Activated CD8-positive, alpha-beta memory T cell treated with anti-CD3 and anti-CD28 coated beads, Interleukin-2, amount 50 U/mL, for 24 hours (primary cell): ENCODE data around the gene S100A14.
"Not testable (repeated sequence)": the region's sequence is repeated elsewhere in the genome, so short reads cannot be mapped to it uniquely, and the experiment has no call there.

Experiments used
- DNase-seq: peaks from one replicate; pipeline ENCODE4 v3.0.0-alpha.2; 2020; ENCODE audit errors: extremely low read depth

The S100A14 gene

DNA sequence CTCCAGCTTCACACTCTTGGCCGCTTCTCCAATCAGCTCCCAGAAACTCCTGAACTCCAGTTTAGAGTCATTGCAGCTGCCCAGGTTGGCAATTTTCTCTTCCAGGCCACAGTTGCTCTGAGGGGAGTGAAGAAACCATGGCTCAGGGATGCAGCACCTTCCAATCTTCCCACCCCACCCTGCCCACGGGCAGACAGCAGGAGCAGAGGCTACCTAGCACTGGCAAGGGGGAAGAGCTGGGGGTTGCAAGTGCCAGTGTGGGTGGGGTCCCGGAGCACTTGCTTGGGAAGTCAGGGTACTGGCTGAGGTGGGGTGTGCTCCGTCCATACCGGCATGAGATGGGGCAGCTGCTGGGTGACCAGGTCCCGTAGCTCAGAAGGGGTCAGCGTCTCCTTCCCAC, 1.2 kb downstream of the S100A14 start:
- DNase-seq: no peak

DNA sequence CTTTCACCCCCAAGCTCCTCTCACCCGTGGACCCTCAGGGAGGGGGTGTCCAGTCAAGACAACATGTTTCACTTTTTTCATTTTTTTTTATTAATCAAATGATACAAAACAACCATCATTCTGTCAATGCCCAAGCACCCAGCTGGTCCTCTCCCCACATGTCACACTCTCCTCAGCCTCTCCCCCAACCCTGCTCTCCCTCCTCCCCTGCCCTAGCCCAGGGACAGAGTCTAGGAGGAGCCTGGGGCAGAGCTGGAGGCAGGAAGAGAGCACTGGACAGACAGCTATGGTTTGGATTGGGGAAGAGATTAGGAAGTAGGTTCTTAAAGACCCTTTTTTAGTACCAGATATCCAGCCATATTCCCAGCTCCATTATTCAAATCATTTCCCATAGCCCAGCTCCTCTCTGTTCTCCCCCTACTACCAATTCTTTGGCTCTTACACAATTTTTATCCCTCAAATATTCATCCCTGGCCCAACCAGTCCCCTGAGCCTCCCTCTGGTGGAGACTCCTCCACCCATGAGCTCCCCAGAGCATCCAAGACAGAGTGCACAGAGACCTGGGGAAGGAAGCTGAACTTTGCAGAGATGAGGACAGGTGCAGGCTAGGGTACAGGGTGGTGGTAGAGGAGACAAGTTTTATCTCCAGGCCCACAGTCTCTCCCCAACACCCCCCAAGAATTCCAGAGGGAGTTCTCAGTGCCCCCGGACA, 1.8 kb downstream of the S100A14 start:
- DNase-seq: no peak

DNA sequence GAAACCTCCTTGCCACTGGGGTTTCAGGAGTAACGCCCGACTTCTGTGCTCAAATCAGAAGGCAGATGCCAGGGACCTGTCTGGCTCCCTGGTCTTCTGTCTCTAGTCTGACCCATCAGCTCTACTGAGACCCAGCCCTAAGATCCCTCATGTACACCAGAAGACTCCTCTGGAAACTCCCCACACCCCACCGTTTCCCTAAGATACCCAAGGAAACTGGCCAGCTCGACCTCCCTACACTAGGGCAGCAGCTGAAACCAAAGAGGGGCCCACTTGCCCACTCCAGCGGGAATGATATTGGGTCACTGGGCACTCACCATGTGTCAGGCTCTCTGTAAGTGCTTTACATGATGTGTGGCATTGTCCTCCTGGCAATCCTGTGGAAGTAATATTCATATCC, 2.7 kb downstream of the S100A14 start:
- no peak for DNase-seq

DNA sequence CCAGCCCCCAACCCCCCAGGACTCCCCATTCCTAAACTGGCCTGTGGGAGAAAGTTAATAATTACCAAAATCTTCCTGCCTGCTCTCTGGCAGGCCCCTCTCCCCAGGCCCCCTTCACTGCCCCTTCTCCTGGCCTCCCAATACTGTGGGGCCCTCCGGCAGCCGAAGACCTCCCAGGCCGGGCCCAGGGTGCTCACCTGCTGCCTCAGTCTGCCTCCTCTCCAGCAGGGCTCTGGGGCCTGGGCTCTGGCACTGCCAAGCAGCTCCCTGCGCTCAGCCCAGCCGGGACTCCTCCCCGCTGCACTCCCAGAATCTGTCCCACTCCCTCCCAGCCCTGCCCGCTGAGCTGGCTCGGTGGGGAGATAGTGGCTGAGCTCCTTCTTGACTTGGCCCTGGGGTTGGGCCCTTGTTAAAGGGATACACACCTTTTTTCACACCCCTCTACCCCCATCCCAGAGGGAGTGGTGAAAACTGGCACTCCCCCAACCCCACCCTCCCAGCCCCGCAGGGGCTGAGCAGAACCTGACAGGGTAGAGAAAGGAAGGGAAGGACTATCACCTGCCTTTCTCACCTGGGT, 3.3 kb downstream of the S100A14 start, which contains the start of gene S100A16:
Gene S100A16, minus strand, starts transcription at position 383 of the 577 bp plus-strand sequence. CDS start 4,986 bp downstream, outside the sequence.
- DNase-seq: no peak

DNA sequence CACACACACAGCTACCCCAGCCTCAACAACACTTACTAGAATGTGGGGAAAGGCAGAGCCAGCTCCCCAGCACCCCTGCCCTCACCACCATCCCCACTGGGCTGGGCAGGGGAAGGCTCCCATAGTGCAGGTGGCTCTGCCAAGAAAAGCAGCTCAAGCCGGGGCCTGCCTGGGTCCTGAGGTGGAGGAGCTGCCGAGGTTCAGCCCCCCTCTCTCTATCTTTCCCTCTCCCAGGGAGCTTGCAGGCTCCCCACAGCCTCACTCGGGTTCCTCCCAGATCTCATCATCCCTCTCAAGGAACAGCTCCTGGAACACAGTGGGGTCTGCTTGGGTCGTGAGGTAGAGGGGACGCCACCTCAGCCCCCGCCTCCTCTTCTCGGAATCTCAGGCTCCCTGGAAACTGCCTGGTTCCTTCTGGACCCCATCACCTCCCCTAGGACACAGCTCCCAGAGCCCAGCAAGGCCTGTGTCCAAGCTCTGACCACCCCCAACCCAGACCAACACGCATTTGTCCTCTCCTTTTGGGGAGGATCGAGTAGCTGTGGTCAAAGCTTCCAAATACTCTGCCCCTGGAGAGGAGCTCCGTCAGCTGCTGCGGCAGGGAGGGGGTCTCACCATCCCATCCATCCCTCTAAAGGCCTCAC, 3.9 kb downstream of the S100A14 start:
- no peak for DNase-seq

DNA sequence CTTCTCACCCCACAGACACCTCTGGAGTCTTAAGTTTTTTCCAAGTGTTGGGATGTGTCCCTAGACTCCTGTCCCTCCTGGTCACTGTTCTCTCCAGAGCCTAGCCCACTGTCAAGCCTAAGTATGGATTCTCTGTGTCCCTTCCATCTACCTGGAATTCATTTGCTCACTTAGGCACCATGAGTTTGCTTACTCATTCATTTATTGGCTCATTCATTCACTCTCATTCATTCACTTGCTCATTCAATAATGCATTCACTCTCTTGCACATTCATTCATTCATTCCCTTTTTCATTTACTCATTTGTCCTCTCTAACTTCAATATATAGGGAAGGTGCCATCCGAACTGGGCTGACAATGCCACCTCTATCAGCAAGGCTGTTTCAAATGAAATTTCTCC, 4.8 kb downstream of the S100A14 start:
- DNase-seq: no peak

DNA sequence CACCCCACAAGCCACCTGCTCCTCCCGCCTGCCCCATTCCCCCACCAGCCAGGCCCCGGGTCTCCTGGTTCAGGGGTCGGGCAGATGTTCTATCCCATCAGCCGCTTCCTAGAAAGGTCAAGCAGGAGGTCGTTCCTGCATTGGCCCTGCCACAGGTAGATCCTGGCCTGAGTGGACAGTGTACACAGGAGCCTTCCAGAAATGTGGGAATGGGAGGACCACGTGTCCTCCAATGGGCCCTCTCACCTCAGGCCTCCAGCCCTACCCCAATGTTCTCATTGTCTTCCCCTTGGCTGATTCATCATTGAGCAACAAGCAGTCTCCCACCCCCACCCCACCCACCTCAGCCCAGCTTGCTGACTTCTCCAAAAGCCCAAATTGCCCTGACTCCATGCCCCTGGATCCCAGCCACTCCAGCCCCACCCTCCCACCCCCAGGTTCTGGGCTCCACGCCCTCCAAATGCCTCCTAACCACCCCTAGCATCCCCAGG, 5.3 kb downstream of the S100A14 start:
- no peak for DNase-seq

DNA sequence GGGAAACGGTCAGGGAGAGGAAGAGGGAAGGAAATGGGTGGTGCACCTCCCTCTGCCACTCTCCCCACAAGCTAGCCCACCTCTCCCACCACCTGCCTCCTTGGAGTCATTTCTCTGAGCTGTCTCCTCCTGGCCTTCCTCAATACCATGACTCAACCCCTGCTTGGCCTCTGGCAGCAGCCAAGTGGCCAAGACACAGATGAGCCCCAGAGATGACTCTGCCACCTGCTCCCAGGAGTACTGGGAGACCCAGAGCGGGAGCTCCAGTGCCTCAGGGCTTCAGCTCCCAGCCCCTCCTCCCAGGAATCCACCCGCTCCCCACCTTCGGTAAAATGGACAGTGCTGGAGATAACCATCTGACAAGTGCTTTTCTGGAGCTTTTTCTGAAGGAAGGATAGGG, 5.8 kb downstream of the S100A14 start:
- no peak for DNase-seq

DNA sequence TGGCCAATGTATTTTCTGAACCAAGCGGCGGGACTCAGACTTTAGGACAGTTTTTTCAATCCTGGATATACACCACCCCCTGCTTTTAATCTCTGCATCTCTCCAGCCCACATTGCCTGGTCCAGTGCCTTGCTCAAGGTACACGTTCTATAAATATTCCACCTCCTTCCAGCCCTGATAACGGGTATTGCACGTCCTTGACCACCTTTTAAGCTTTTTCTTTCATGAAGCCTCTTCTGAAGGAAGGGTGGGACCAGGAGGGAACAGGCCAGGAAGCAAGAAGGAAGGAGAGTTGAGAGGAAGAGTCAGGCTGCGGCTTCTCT, 6.6 kb downstream of the S100A14 start:
- no peak for DNase-seq

DNA sequence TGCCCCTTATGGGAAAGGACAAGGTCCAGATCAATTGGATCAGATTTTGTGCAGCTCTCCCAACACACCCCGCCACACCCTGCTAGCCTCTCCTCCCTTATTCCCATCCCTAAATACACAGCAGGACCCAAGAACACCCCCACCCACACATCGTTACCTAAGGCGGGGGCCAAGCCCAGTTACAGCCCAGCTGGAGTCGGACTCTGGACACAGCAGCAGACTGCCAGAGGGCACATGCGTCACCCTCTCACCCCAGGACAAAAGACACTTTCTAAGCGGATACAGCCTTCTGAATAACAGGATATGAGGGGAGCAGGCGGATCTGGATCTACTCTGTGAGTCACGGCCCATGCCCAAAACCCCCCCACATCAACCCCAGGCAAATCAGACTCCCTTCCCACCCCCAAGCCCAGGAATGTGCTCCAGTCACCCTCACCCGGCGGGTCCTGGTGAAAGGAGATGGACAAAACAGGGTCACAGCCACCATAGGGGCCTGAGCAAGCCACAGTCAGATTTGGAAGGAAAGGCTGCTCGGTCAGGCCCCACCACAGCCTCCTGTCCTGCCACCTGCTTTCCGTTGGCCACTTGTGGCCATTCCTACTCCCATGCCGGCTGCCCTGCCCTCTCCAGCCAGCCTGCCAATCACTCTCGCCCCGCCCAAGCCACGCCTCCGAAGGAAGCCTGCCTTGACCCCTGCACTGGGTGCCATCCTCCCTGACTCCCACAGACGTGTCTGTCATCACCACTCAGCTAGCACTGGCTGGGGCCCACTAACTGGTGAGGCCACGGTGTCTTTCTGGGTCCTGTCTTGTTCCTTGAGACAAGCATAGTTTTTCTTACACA, 7.2 kb downstream of the S100A14 start:
- no peak for DNase-seq

DNA sequence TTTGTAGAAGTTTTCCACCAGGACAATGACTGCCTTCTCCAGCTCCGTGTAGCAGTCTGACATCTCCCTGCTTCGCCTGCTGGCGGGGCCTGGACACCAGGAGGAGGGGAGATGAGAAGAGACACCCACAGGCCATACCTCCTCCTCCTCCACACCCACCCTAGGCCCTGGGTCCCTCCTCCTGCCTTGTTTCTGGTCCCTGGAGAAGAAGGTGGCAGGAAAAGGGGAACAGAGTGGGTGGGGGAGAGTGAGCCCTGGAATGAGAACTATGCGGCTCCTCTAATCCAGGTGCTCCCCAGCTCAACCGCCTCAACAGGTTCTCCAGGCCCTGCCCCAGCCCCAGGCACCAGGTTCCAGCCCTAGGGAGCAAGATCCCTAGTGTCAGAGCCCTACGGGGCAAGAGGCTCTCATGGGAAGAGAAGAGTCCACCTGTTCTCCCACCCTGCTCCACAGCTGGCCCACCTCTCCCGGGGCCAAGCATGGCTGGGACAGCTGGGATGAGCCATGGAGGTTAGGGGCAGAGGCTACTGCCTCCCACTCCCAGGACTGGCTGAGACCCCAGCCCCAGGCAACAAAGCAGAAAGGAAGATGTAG, 7.9 kb downstream of the S100A14 start:
- no peak for DNase-seq

DNA sequence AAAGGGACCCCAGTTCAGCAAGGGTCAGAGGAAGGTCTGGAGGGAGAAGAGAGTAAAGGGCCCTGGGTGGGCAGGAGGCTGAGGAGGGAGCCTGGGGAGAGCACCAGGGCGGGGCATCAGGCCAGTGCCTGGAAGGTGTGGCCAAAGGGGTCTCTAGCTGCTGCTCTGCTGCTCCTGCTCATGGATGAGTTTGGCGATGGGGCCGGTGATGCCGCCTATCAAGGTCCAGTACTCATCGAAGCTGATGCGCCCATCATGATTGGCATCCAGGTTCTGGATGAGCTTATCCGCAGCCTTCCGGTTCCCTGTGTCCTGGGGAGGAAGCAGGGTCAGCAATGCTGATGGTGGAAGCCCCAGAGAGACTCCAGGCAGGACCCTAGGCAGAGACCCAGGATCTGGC, 8.7 kb downstream of the S100A14 start:
- no peak for DNase-seq

DNA sequence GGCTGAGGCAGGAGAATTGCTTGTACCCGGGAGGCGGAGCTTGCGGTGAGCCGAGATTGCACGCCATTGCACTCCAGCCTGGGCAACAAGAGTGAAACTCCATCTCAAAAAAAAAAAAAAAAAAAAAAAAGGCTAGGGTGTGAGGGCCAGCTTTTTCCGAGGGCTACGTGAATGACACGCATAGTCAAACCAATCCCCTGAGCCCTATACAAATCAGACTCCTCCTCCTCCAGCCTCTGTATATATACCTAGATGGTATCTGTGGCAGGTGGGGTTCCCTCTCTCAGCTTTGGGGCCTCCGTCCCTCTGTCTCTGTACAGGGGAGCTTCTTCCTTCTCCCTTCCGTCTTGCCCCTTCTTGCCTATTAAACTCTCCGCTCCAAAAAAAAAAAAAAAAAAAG, 9.9 kb downstream of the S100A14 start:
- no peak for DNase-seq

DNA sequence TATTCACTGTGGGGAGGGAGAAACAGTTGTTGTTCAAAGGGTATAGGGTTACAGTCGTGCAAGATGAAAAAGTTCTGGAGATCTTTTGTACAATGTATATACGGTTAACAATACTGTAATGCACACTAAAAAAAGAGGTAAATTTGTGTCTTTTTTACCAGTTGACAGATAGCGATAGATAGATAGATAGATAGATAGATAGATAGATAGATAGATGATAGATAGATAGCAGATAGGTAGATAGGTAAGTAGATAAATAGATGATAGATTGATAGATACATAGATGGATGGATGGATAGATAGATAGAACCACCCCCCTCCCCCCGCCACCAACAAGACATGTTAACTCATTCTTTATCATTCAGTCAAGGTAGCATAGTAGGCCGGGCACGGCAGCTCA, 13.4 kb downstream of the S100A14 start:
- no peak for DNase-seq

DNA sequence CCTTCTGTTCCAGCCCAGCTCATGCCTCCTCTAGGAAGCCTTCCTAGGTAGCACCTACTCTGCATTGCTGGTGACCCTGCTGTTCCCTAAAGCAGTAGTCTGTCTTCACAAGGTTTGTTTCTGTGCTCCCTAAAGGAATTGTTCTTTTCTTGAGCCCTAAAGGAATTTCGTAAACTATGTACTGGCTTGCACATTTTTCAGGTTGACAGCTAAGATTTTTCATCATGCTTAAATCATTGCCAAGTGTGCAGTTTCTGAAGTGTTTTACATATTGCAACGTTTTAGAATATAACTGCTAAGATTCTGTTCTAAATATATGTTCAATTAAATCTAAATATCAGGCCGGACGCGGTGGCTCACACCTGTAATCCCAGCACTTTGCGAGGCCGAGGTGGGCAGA, 16.3 kb downstream of the S100A14 start:
- no peak for DNase-seq

DNA sequence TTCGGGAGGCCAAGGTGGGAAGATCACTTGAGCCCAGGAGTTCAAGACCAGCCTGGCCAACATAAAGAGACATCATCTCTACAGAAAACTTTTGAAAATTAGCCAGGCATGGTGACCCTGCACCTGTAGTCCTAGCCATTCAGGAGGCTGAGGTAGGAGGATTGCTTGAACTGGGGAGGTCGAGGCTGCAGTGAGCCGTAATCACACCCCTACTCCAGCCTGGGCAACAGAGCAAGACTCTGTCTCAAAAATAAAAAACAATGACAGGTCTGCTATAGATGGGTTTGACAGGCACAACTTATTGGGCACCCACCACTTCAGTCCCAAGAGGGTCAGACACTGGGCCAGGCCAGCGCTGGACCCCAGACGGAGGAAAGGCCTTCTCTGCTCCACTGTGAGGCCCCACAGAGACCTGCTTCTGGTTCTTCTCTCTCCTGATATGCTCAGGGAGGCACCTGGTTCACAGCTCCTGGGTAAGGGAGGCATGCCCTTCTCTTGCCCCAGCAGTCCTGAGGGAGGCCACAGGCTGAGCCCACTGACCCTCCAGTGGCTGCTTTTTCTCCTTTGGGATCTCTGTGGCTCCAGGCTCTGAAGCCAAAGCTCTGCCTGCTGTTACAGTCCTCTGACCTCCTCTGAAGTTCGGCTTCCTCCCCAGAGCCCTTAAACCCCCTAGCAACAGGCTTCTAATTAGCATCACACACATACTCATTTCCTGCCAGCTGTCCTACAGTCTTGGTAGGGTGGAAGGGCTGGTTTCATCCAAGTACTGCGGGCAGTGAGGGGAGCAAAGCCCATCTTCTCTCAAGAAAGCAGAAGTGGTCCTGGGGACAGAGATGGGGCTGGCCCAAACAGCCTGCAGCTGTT, 17.6 kb downstream of the S100A14 start:
- no peak for DNase-seq

DNA sequence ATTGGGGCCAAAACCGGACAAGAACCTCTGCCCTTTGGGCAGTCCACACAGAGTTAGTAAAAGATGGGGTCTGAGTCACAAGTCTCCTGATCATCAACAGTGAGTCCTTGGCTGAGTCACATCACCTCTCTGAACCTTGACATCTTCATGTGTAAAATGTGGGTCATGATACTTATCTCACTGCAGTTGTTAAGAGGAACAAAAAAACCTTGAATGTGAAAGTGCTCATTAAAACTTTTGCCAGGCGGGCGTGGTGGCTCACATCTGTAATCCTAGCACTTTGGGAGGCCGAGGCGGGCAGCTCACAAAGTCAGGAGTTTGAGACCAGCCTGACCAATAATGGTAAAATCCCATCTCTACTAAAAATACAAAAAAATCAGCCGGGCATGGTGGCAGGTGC, 18.9 kb downstream of the S100A14 start:
- DNase-seq: no peak

DNA sequence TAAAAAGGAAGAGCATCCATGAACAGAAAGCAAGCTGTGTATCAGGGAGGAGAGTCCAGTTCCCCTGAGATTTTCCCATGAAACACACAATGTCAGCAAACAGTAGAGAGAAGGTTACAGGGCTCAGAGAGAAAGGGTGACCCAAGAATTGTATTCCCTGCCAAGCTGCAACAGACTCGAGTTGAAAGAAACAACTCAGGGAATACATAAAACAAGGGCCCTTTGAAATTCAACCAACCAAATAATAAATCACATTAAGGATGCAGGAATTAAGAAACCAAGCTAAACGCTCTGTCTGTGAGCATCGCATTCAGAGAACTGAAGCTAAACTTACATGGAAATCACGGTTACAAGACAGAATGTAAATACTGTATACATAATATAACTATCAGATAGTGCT, 23.4 kb downstream of the S100A14 start:
- no peak for DNase-seq

DNA sequence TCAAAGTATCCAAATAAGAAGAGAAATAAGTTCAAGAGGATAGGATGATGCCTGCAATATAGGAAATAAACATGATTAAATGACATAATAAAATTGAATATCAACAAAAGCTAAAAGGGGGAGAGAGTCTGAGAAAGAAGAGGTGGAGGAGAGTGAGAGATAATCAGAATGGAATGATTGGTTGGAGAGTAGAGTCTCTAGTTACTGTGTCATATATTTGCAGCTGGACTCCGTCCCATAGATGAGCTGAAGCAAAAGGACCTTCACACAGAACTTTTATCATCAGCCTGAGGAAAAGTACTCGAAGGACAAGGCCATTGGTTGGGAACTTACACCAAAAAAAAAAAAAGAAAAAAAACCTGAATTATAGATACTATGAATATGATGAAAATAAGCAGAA, 27.6 kb downstream of the S100A14 start:
- DNase-seq: no peak

DNA sequence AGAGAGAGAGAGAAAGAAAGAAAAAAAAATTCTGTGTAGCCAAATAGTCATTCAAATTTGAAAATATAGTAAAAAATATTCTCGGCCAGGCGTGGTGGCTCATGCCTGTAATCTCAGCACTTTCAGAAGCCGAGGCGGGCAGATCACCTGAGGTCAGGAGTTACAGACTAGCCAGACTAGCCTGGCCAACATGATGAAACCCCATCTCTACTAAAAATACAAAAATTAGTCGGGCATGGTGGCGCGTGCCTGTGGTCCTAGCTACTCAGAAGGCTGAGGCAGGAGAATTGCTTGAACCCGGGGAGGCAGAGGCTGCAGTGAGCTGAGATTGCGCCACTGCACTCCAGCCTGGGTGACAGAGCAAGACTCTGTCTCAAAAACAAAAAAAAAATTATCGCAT, 28.1 kb downstream of the S100A14 start:
- DNase-seq: not testable (repeated sequence)

DNA sequence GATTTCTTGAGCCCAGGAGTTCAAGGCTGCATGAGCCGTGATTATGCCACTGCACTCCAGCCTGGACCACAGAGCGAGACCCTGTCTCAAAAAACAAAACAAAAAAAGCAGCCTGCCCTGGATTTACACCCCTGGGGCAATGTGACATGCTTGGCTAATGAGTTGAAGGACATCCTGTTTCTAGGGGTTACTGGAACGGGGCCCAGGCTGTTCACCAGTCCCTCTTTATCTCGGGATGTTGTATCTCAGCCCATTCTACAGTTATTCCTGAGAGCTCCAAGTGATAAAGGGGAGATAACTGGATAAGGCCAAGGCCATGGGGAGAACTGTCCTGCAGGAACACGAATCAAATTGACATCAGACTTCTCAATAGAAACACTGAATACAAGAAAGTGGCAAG, 28.8 kb downstream of the S100A14 start:
- no peak for DNase-seq
